ENCODE results near the gene SLC4A9. TPM values are rescaled to one million over a fixed set of nuclear protein-coding genes. Genes with fewer than 3 reads are reported as not detected.

The SLC4A9 gene, protein sequence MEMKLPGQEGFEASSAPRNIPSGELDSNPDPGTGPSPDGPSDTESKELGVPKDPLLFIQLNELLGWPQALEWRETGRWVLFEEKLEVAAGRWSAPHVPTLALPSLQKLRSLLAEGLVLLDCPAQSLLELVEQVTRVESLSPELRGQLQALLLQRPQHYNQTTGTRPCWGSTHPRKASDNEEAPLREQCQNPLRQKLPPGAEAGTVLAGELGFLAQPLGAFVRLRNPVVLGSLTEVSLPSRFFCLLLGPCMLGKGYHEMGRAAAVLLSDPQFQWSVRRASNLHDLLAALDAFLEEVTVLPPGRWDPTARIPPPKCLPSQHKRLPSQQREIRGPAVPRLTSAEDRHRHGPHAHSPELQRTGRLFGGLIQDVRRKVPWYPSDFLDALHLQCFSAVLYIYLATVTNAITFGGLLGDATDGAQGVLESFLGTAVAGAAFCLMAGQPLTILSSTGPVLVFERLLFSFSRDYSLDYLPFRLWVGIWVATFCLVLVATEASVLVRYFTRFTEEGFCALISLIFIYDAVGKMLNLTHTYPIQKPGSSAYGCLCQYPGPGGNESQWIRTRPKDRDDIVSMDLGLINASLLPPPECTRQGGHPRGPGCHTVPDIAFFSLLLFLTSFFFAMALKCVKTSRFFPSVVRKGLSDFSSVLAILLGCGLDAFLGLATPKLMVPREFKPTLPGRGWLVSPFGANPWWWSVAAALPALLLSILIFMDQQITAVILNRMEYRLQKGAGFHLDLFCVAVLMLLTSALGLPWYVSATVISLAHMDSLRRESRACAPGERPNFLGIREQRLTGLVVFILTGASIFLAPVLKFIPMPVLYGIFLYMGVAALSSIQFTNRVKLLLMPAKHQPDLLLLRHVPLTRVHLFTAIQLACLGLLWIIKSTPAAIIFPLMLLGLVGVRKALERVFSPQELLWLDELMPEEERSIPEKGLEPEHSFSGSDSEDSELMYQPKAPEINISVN
- not detected in 2 replicates for total RNA-seq

DNA sequence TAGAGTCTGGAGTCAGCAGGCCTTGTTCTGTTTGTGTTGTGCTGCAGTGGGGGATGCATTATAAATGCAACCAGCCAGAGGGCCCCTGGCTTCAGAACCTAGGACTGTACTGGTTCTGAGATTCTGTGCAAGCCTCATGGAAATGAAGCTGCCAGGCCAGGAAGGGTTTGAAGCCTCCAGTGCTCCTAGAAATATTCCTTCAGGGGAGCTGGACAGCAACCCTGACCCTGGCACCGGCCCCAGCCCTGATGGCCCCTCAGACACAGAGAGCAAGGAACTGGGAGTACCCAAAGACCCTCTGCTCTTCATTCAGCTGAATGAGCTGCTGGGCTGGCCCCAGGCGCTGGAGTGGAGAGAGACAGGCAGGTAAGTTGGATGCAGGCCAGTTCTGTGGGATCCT, at the start of gene SLC4A9:
SLC4A9 (plus strand) TSS at position 94 of the 400 bp plus-strand sequence; CDS start at position 137, 43 bp downstream.

GRCh38 chr5:140346348-140347221, 13.4 kb upstream of the SLC4A9 start, which contains the start of gene HBEGF:
TSS of gene HBEGF (minus strand) at chr5:140346603. CDS start at chr5:140346328, 275 bp downstream.

GRCh38 chr5:140401362-140402257, 41.6 kb downstream of the SLC4A9 start, which contains the start of gene ANKHD1:
TSS of gene ANKHD1 (plus strand) at chr5:140401833. CDS start at chr5:140401968, 135 bp downstream.

Other genes starting within 250 kb of the SLC4A9 start
- gene PURA, start 246.1 kb upstream of the SLC4A9 start, total RNA-seq: 1.7 and 1.8 TPM in 2 replicates
- gene IGIP, start 234.3 kb upstream of the SLC4A9 start, total RNA-seq: 0.45 and 0.50 TPM in 2 replicates
- gene CYSTM1, start 185.0 kb upstream of the SLC4A9 start, total RNA-seq: 12.3 and 18.7 TPM in 2 replicates
- gene PFDN1, start 57.1 kb upstream of the SLC4A9 start, total RNA-seq: 79.7 and 99.0 TPM in 2 replicates
- gene HBEGF, start 13.6 kb upstream of the SLC4A9 start, total RNA-seq: 2.4 and 3.5 TPM in 2 replicates
- gene ANKHD1, start 41.6 kb downstream of the SLC4A9 start, total RNA-seq: 22.5 and 23.8 TPM in 2 replicates
- 1.7 and 3.9 TPM in 2 replicates for gene EIF4EBP3, start 187.5 kb downstream of the SLC4A9 start, total RNA-seq
- 50.7 and 58.3 TPM in 2 replicates for gene SRA1, start 197.3 kb downstream of the SLC4A9 start, total RNA-seq
- gene APBB3, start 204.4 kb downstream of the SLC4A9 start, total RNA-seq: 8.2 and 10.9 TPM in 2 replicates
- gene SLC35A4, start 204.6 kb downstream of the SLC4A9 start, total RNA-seq: 34.9 and 38.8 TPM in 2 replicates

All from bronchus fibroblast of lung (primary cell).